AG08396 (cell line): ENCODE data around the gene HSD17B12.

Experiments
- DNase-seq: peaks from one replicate; pipeline ENCODE4 v3.0.0; 2012; ENCODE audit warnings: low spot score, mixed read lengths

Gene HSD17B12

GRCh38 chr11:43806976-43807375, 126.4 kb downstream of the HSD17B12 start:
- DNase-seq = no peak

- no peak for DNase-seq
Measured at GRCh38 chr11:43810929-43811596, 130.5 kb downstream of the HSD17B12 start.

- no peak for DNase-seq
Measured at GRCh38 chr11:43812471-43812870, 131.9 kb downstream of the HSD17B12 start.

- DNase-seq = no peak
Measured at GRCh38 chr11:43818220-43818619, 137.7 kb downstream of the HSD17B12 start.

GRCh38 chr11:43819926-43820325, 139.4 kb downstream of the HSD17B12 start:
- DNase-seq = no peak

GRCh38 chr11:43823316-43823715, 142.8 kb downstream of the HSD17B12 start:
- DNase-seq = no peak

- DNase-seq = no peak
Measured at GRCh38 chr11:43823851-43824250, 143.3 kb downstream of the HSD17B12 start.

GRCh38 chr11:43825217-43825816, 144.8 kb downstream of the HSD17B12 start:
- peak; percentile 8 for DNase-seq

- DNase-seq = peak; percentile 84
Measured at GRCh38 chr11:43830928-43831440, 150.4 kb downstream of the HSD17B12 start.

- DNase-seq = no peak
Measured at GRCh38 chr11:43832536-43832935, 152.0 kb downstream of the HSD17B12 start.

- DNase-seq = peak; percentile 28
Measured at GRCh38 chr11:43833657-43834073, 153.1 kb downstream of the HSD17B12 start.

- no peak for DNase-seq
Measured at GRCh38 chr11:43834286-43834685, 153.7 kb downstream of the HSD17B12 start.

GRCh38 chr11:43835104-43835503, 154.6 kb downstream of the HSD17B12 start:
- no peak for DNase-seq

GRCh38 chr11:43837879-43838278, 157.3 kb downstream of the HSD17B12 start:
- no peak for DNase-seq

- no peak for DNase-seq
Measured at GRCh38 chr11:43842021-43842420, 161.5 kb downstream of the HSD17B12 start.

GRCh38 chr11:43845816-43846215, 165.3 kb downstream of the HSD17B12 start:
- DNase-seq = no peak

GRCh38 chr11:43852057-43852636, 171.6 kb downstream of the HSD17B12 start:
- DNase-seq = peak; percentile 65

- no peak for DNase-seq
Measured at GRCh38 chr11:43853781-43854180, 173.2 kb downstream of the HSD17B12 start.

GRCh38 chr11:43856993-43857392, 176.5 kb downstream of the HSD17B12 start:
- no peak for DNase-seq

GRCh38 chr11:43861141-43861540, 180.6 kb downstream of the HSD17B12 start:
- DNase-seq = no peak

- no peak for DNase-seq
Measured at GRCh38 chr11:43866520-43866919, 186.0 kb downstream of the HSD17B12 start.

- DNase-seq = no peak
Measured at GRCh38 chr11:43866969-43867368, 186.4 kb downstream of the HSD17B12 start.

- DNase-seq = peak; percentile 34
Measured at GRCh38 chr11:43868852-43869567, 188.5 kb downstream of the HSD17B12 start.
